Brain pericyte (primary cell): ENCODE measurements around the gene LHX3.

ENCODE experiments used
- DNase-seq: peaks from one replicate; pipeline ENCODE4 v3.0.0-alpha.2; 2012; ENCODE audit warnings: low read depth, low spot score

Gene LHX3

GRCh38 chr9:136209232-136209631, 4.3 kb upstream of the LHX3 start:
- DNase-seq, result no peak

- DNase-seq, result no peak
Measured at GRCh38 chr9:136208675-136209074, 3.7 kb upstream of the LHX3 start.

GRCh38 chr9:136207616-136208015, 2.7 kb upstream of the LHX3 start:
- DNase-seq, result no peak

- no peak for DNase-seq
Measured at GRCh38 chr9:136206602-136207275, 1.8 kb upstream of the LHX3 start.

GRCh38 chr9:136205707-136205992, 722 bp upstream of the LHX3 start:
- DNase-seq, result no peak

GRCh38 chr9:136204145-136204805, 653 bp downstream of the LHX3 start:
- DNase-seq, result no peak

GRCh38 chr9:136203408-136204144, 1.4 kb downstream of the LHX3 start:
- DNase-seq, result no peak

GRCh38 chr9:136202454-136203407, 2.2 kb downstream of the LHX3 start:
- DNase-seq, result no peak

- no peak for DNase-seq
Measured at GRCh38 chr9:136201609-136202453, 3.1 kb downstream of the LHX3 start.

- DNase-seq, result no peak
Measured at GRCh38 chr9:136201174-136201573, 3.8 kb downstream of the LHX3 start.

- DNase-seq, result no peak
Measured at GRCh38 chr9:136200424-136200823, 4.5 kb downstream of the LHX3 start.

- no peak for DNase-seq
Measured at GRCh38 chr9:136199391-136200288, 5.3 kb downstream of the LHX3 start.

- DNase-seq, result no peak
Measured at GRCh38 chr9:136198605-136199083, 6.3 kb downstream of the LHX3 start.

GRCh38 chr9:136197930-136198604, 6.9 kb downstream of the LHX3 start:
- no peak for DNase-seq

- DNase-seq, result no peak
Measured at GRCh38 chr9:136197084-136197875, 7.6 kb downstream of the LHX3 start.

GRCh38 chr9:136196404-136197083, 8.4 kb downstream of the LHX3 start:
- DNase-seq, result no peak

GRCh38 chr9:136194540-136194939, 10.4 kb downstream of the LHX3 start:
- DNase-seq, result no peak

GRCh38 chr9:136193891-136194279, 11.0 kb downstream of the LHX3 start:
- no peak for DNase-seq
